Stomach smooth muscle (tissue), 2 donors: ENCODE data around the gene BTBD6.

Experiments used
- H3K27ac ChIP-seq: one replicate; pipeline ENCODE4 v1.7.0; 2013; ENCODE audit warnings: mild to moderate bottlenecking, low read length, inconsistent platforms
- H3K27me3 ChIP-seq, 2 donors: one replicate each; pipeline ENCODE4 v1.7.0; 2013; ENCODE audit warnings: low read length in 2 of 2; ENCODE audit not compliant: insufficient read depth in 2 of 2, control insufficient read depth in 1 of 2
- H3K36me3 ChIP-seq, 2 donors: one replicate each; pipeline ENCODE4 v1.7.0; 2013; ENCODE audit warnings: low read length in 2 of 2; ENCODE audit not compliant: control insufficient read depth in 2 of 2, insufficient read depth in 2 of 2
- H3K4me1 ChIP-seq: one replicate; pipeline ENCODE4 v1.7.0; 2013; ENCODE audit warnings: low read length; ENCODE audit not compliant: control insufficient read depth, insufficient read depth
- H3K4me3 ChIP-seq, 2 donors: one replicate each; pipeline ENCODE4 v1.7.0; 2013; ENCODE audit warnings: low read length in 2 of 2
- H3K9ac ChIP-seq, 2 donors: one replicate each; pipeline ENCODE4 v1.7.0; 2013; ENCODE audit warnings: low read length in 2 of 2, mild to moderate bottlenecking in 1 of 2
- H3K9me3 ChIP-seq, 2 donors: one replicate each; pipeline ENCODE4 v1.7.0; 2013; ENCODE audit warnings: low read length in 2 of 2; ENCODE audit not compliant: control insufficient read depth in 2 of 2
- donor health status: healthy.
- donor health status: Pancreatic carcinoma.

Gene BTBD6

GRCh38 chr14:105220699-105221597, 27.4 kb upstream of the BTBD6 start:
- no peaks in the 10 kb centered on the region for H3K27me3 ChIP-seq
- peaks cover 10% of the 10 kb centered on the region for H3K4me1 ChIP-seq
- no peak overlapping the region for H3K9ac ChIP-seq
- no peaks in the 10 kb centered on the region for H3K9me3 ChIP-seq
- no peak overlapping the region for H3K27ac ChIP-seq
- peaks cover 16 to 39% of the 10 kb centered on the region in 2 donors for H3K36me3 ChIP-seq
- no peak overlapping the region for H3K4me3 ChIP-seq

GRCh38 chr14:105221598-105222178, 26.6 kb upstream of the BTBD6 start:
- H3K4me1 ChIP-seq, result peaks cover 10% of the 10 kb centered on the region
- peaks cover 16 to 36% of the 10 kb centered on the region in 2 donors for H3K36me3 ChIP-seq
- H3K4me3 ChIP-seq, result no peak overlapping the region

GRCh38 chr14:105223260-105223659, 25.1 kb upstream of the BTBD6 start:
- H3K9ac ChIP-seq, result no peak overlapping the region
- no peak overlapping the region for H3K27ac ChIP-seq
- H3K4me1 ChIP-seq, result peaks cover 10% of the 10 kb centered on the region
- H3K36me3 ChIP-seq, result peaks cover 12 to 28% of the 10 kb centered on the region in 2 donors
- H3K4me3 ChIP-seq, result no peak overlapping the region
- no peaks in the 10 kb centered on the region for H3K9me3 ChIP-seq
- H3K27me3 ChIP-seq, result no peaks in the 10 kb centered on the region

More at GRCh38 chr14:105221598-105222178, 26.6 kb upstream of the BTBD6 start:
- Histone ChIP-seq H3K9ac (no peak overlapping the region), H3K27ac (no peak overlapping the region), H3K27me3 (no peaks in the 10 kb centered on the region), H3K9me3 (no peaks in the 10 kb centered on the region)

GRCh38 chr14:105223770-105224544, 24.4 kb upstream of the BTBD6 start:
- Histone ChIP-seq H3K9ac (no peak overlapping the region), H3K9me3 (no peaks in the 10 kb centered on the region), H3K36me3 (peaks cover 7 to 22% of the 10 kb centered on the region in 2 donors), H3K27me3 (no peaks in the 10 kb centered on the region), H3K4me3 (no peak overlapping the region), H3K4me1 (peaks cover 10% of the 10 kb centered on the region), H3K27ac (no peak overlapping the region)

GRCh38 chr14:105224845-105225570, 23.3 kb upstream of the BTBD6 start:
- H3K4me3 ChIP-seq, result no peak overlapping the region
- H3K27me3 ChIP-seq, result no peaks in the 10 kb centered on the region
- no peak overlapping the region for H3K9ac ChIP-seq
- peaks cover 6 to 17% of the 10 kb centered on the region in 2 donors for H3K36me3 ChIP-seq
- H3K27ac ChIP-seq, result no peak overlapping the region
- peaks cover 10% of the 10 kb centered on the region for H3K4me1 ChIP-seq
- H3K9me3 ChIP-seq, result no peaks in the 10 kb centered on the region

GRCh38 chr14:105226198-105226597, 22.1 kb upstream of the BTBD6 start:
- Histone ChIP-seq H3K27ac (no peak overlapping the region), H3K36me3 (peaks cover 5 to 15% of the 10 kb centered on the region in 2 donors), H3K4me1 (peaks cover 3% of the 10 kb centered on the region), H3K27me3 (no peaks in the 10 kb centered on the region), H3K4me3 (no peak overlapping the region), H3K9me3 (no peaks in the 10 kb centered on the region), H3K9ac (no peak overlapping the region)

GRCh38 chr14:105227346-105227745, 21.0 kb upstream of the BTBD6 start:
- Histone ChIP-seq H3K9ac (no peak overlapping the region), H3K4me1 (no peaks in the 10 kb centered on the region), H3K27me3 (no peaks in the 10 kb centered on the region), H3K9me3 (no peaks in the 10 kb centered on the region), H3K27ac (no peak overlapping the region), H3K36me3 (peaks cover 3 to 10% of the 10 kb centered on the region in 2 donors), H3K4me3 (no peak overlapping the region)

GRCh38 chr14:105228562-105228961, 19.8 kb upstream of the BTBD6 start:
- Histone ChIP-seq H3K27ac (no peak overlapping the region), H3K9ac (no peak overlapping the region), H3K4me1 (no peaks in the 10 kb centered on the region), H3K27me3 (no peaks in the 10 kb centered on the region), H3K36me3 (peaks cover 3 to 6% of the 10 kb centered on the region in 2 donors), H3K9me3 (no peaks in the 10 kb centered on the region), H3K4me3 (no peak overlapping the region)

- Histone ChIP-seq H3K27me3 (no peaks in the 10 kb centered on the region), H3K9ac (no peak overlapping the region), H3K4me1 (no peaks in the 10 kb centered on the region), H3K9me3 (no peaks in the 10 kb centered on the region), H3K36me3 (peaks cover 2 to 6% of the 10 kb centered on the region in 2 donors), H3K27ac (no peak overlapping the region), H3K4me3 (no peak overlapping the region)
Observed at GRCh38 chr14:105229099-105229655, 19.2 kb upstream of the BTBD6 start.
